Esophagus (tissue), 2 donors: ENCODE results near the gene NME7. TPM values are rescaled to one million over a fixed set of nuclear protein-coding genes. Genes with fewer than 3 reads are reported as not detected.

Source experiments
- H3K27ac ChIP-seq, 2 donors: one replicate each; pipeline ENCODE4 v1.5.1; 2013; ENCODE audit warnings: low read depth in 2 of 2, mild to moderate bottlenecking in 2 of 2, inconsistent platforms in 1 of 2, low read length in 1 of 2, moderate library complexity in 1 of 2
- H3K27me3 ChIP-seq, 2 donors: one replicate each; pipeline ENCODE4 v1.6.1; 2013; ENCODE audit warnings: low read length in 2 of 2, control low read depth in 1 of 2, mild to moderate bottlenecking in 1 of 2; ENCODE audit not compliant: insufficient read depth in 2 of 2, control insufficient read depth in 1 of 2
- H3K36me3 ChIP-seq, 2 donors: one replicate each; pipeline ENCODE4 v1.6.1; 2013; ENCODE audit warnings: low read length in 1 of 2; ENCODE audit not compliant: control insufficient read depth in 2 of 2, insufficient read depth in 2 of 2
- H3K4me1 ChIP-seq, 2 donors: one replicate each; pipeline ENCODE4 v1.6.1; 2013; ENCODE audit warnings: low read length in 1 of 2; ENCODE audit not compliant: control insufficient read depth in 2 of 2, insufficient read depth in 2 of 2
- H3K4me3 ChIP-seq, 2 donors: one replicate each; pipeline ENCODE4 v1.5.1; 2013; ENCODE audit warnings: low read length in 2 of 2, mild to moderate bottlenecking in 2 of 2, low read depth in 1 of 2, moderate library complexity in 1 of 2
- H3K9me3 ChIP-seq, 2 donors: one replicate each; pipeline ENCODE4 v1.6.1; 2013; ENCODE audit warnings: mild to moderate bottlenecking in 2 of 2, low read depth in 1 of 2, low read length in 1 of 2, moderate library complexity in 1 of 2; ENCODE audit not compliant: control insufficient read depth in 2 of 2, insufficient read depth in 1 of 2
- WGBS, 2 donors: extraction: QIAGEN DNeasy Blood & Tissue Kit; methylation state at CpG; one replicate each; pipeline ENCODE4 v1.1.7; 2013; 5-methylcytosine and 5-hydroxymethylcytosine counted together
- polyA plus RNA-seq, 2 donors: library from polyadenylated mRNA; stranded (reverse); fragments of 200-250 nt; gene quantifications; one replicate each; pipeline ENCODE4 v1.2.3, GENCODE V29; 2013
- donor health status: healthy with polysubstance abuse.
- donor health status: Bipolar disorder and iron deficiency.

Gene NME7
- polyA plus RNA-seq, 2 donors: 2.0 to 5.6 TPM

- H3K27ac ChIP-seq: no peak overlapping the region
- WGBS, 2 donors: 92 to 93% methylated on average over 2 of the region's 2 CpGs
- no peaks in the 10 kb centered on the region for H3K36me3 ChIP-seq
- no peaks in the 10 kb centered on the region for H3K27me3 ChIP-seq
- H3K4me3 ChIP-seq: no peak overlapping the region
- H3K4me1 ChIP-seq: no peaks in the 10 kb centered on the region
- H3K9me3 ChIP-seq: no peaks in the 10 kb centered on the region
These were observed 39.7 kb downstream of the NME7 start for GRCh38 chr1:169327875-169328274.

GRCh38 chr1:169326956-169327268 is 40.7 kb downstream of the NME7 start:
- Histone ChIP-seq H3K9me3 (no peaks in the 10 kb centered on the region), H3K4me1 (no peaks in the 10 kb centered on the region), H3K4me3 (no peak overlapping the region), H3K27me3 (no peaks in the 10 kb centered on the region), H3K27ac (no peak overlapping the region), H3K36me3 (no peaks in the 10 kb centered on the region)

- H3K27me3 ChIP-seq: no peaks in the 10 kb centered on the region
- no peak overlapping the region for H3K4me3 ChIP-seq
- no peaks in the 10 kb centered on the region for H3K9me3 ChIP-seq
- no peaks in the 10 kb centered on the region for H3K36me3 ChIP-seq
- 80 to 83% methylated on average over 3 of the region's 3 CpGs for WGBS, 2 donors
- H3K4me1 ChIP-seq: no peaks in the 10 kb centered on the region
- H3K27ac ChIP-seq: no peak overlapping the region
These were observed 41.2 kb downstream of the NME7 start for GRCh38 chr1:169326261-169326955.

- 88 to 94% methylated on average over 1 of the region's 1 CpG for WGBS, 2 donors
- H3K27me3 ChIP-seq: no peaks in the 10 kb centered on the region
- no peaks in the 10 kb centered on the region for H3K36me3 ChIP-seq
- no peak overlapping the region for H3K27ac ChIP-seq
- no peak overlapping the region for H3K4me3 ChIP-seq
- H3K9me3 ChIP-seq: no peaks in the 10 kb centered on the region
- no peaks in the 10 kb centered on the region for H3K4me1 ChIP-seq
These were observed 42.5 kb downstream of the NME7 start for GRCh38 chr1:169325117-169325516.

- no peaks in the 10 kb centered on the region for H3K4me1 ChIP-seq
- 95 to 100% methylated on average over 3 of the region's 3 CpGs for WGBS, 2 donors
- no peaks in the 10 kb centered on the region for H3K27me3 ChIP-seq
- no peak overlapping the region for H3K4me3 ChIP-seq
- H3K36me3 ChIP-seq: no peaks in the 10 kb centered on the region
- H3K27ac ChIP-seq: no peak overlapping the region
- H3K9me3 ChIP-seq: no peaks in the 10 kb centered on the region
These were observed 45.5 kb downstream of the NME7 start for GRCh38 chr1:169322138-169322537.

DNA sequence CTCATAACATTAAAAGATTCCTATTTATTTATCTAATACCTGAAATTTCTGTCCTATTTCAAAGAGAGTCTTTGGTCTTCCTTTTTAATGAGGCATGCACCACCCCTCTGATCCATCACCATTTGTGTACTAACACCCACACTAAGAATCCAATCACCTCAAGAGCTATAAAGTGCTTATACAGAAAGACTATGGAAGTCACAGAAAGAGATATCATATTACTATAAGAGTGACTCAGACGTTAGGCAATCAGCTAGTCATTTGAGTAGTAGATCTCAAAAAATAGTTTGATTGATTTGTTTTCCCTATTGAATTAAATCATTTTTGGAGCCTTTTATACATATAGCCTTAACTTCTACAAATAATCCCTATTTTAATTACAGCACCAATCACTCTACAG is 46.1 kb downstream of the NME7 start:
- WGBS, 2 donors: 73 to 83% methylated on average over 1 of the region's 1 CpG
- Histone ChIP-seq H3K36me3 (no peaks in the 10 kb centered on the region), H3K4me3 (no peak overlapping the region), H3K9me3 (no peaks in the 10 kb centered on the region), H3K27me3 (no peaks in the 10 kb centered on the region), H3K27ac (no peak overlapping the region), H3K4me1 (no peaks in the 10 kb centered on the region)

DNA sequence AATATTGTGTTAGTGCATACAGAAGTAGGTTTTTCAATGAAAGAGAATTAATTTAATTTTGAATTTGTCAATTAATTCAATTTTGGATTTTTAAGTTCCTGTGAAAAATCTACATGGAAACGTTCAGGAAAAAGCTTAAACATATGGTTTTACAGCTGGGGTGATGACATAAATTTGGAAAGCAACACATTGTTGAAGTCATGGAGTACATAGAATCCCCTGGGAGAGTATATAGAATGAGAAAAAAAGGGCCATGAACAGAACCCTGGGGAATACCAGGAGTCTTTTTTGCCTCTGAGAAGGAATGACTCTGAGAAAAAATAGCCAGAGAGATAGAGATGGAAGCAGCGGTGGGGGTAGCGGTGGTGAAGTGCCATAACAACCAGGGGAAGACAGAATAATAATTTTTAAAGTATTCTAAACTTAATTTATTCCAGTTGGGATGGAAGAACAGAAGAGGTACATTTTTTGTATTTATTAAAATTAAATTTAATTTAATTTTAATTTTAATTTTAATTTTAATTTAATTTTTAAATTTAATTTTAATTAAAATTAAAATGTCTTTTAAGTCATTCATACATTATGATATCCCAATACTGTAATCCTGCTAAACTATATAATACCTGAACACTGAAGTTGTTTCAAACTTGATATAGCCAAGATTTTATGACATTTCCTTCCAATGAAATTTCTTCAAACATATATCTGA is 48.9 kb downstream of the NME7 start:
- no peaks in the 10 kb centered on the region for H3K4me1 ChIP-seq
- no peaks in the 10 kb centered on the region for H3K36me3 ChIP-seq
- no peaks in the 10 kb centered on the region for H3K27me3 ChIP-seq
- WGBS, 2 donors: 91 to 95% methylated on average over 3 of the region's 3 CpGs
- H3K4me3 ChIP-seq: no peak overlapping the region
- H3K9me3 ChIP-seq: no peaks in the 10 kb centered on the region
- H3K27ac ChIP-seq: no peak overlapping the region

DNA sequence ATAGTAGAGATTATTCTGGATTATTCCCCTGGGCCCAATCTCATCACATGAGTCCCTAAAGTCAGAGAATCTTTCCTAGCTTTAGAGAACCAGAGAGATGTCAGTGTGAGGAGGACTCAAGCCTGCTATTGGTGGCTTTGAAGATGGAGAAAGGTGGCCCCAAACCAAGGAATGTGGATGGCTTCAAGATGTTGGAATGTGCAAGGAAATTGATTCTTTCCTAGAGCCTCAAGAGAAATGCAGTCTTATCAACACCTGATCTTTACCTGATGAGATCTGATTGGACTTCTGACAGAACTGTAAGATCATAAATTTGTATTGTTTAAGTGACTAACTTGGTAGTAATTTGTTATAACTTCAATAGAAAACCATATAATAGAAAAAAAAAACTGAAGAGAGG is 51.0 kb downstream of the NME7 start:
- Histone ChIP-seq H3K4me3 (no peak overlapping the region), H3K9me3 (no peaks in the 10 kb centered on the region), H3K36me3 (no peaks in the 10 kb centered on the region), H3K27ac (no peak overlapping the region), H3K27me3 (no peaks in the 10 kb centered on the region), H3K4me1 (no peaks in the 10 kb centered on the region)

- Histone ChIP-seq H3K27me3 (no peaks in the 10 kb centered on the region), H3K36me3 (no peaks in the 10 kb centered on the region), H3K27ac (no peak overlapping the region), H3K4me3 (no peak overlapping the region), H3K4me1 (no peaks in the 10 kb centered on the region), H3K9me3 (no peaks in the 10 kb centered on the region)
- WGBS, 2 donors: 79 to 89% methylated on average over 5 of the region's 5 CpGs
These were observed 55.3 kb downstream of the NME7 start for GRCh38 chr1:169312084-169312954.
